Endometrium (tissue), 2 donors: Measurements from ENCODE around the gene PRXL2B.

Source experiments
- FAIRE-seq: peaks from 2 replicates; lab custom pipeline; 2012; peaks lifted over from hg19 to GRCh38; lab: Jason Lieb, UNC
- donor health status: control.
- donor health status: control.

PRXL2B gene

GRCh38 chr1:2585318-2586092 is 1.1 kb upstream of the PRXL2B start:
- FAIRE-seq = no peak

- no peak for FAIRE-seq
These were observed 688 bp downstream of the PRXL2B start for GRCh38 chr1:2587071-2587859.

DNA sequence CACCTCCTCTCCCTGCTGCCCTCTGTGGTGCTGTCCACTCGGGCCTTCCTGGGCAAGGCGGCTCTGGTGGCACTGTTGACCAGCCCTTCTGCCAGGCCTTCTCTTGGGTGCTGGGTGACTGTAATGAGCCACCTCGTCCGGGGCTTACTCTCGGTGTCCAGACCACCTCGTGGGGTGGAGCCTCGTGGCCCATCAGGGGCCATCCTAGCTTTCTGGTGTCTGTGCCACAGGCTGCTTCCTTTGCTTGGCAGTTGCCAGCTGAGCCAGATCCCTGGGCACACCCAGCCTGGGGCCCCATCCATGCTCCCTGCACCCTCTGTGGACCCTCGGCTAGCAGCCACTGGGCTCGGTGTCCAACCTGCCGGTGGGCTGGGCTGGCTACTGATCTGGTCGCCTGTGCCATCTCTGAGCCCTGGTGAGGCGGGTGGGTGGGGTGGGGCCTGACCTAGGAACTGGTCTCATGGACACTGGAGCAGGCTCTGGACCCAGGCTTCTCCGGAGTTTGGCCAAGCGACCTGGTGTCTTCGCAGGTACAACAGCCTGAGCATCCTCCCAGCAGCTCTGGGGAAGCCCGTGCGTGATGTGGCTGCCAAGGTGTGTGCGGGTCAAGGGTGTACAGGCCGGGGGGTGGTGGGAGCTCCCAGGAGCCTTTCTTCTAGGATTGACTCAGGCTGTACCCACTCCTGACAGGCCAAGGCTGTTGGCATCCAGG is 1.4 kb downstream of the PRXL2B start:
- FAIRE-seq = no peak

DNA sequence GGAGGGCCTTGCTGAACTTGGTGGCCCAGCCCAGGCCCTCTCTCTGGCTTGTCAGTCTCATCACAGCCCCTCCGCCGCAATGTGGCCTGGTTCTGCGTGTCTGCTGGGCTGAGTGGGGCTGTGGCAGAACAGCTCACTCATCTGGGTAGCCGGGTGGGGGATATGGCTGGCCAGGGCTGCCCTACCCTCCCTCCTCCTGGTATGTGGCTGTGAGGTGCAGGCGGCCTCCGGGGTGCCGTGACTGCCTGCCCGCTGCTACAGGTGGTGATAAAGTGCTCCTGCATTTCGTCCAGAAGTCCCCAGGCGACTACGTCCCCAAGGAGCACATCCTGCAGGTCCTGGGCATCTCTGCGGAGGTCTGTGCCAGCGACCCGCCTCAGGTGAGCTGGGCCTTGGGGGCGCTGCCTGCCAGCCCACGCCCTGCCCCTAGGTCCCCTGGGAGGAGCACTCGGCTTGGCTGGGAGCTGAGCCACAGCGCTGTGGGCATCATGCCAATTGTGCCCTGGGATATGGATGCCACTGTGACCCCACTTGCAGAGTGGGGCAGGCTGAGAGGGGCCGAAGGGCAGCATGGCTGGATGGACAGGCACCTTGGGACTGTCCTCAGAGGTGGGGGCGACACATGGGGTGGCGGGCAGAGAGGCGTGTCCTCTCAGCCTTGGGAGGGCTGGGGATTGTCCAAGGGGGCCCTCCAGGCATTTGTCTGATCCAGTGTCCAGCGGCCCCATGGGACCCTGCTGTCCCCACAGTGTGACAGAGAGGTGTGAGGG is 2.3 kb downstream of the PRXL2B start:
- no peak for FAIRE-seq

DNA sequence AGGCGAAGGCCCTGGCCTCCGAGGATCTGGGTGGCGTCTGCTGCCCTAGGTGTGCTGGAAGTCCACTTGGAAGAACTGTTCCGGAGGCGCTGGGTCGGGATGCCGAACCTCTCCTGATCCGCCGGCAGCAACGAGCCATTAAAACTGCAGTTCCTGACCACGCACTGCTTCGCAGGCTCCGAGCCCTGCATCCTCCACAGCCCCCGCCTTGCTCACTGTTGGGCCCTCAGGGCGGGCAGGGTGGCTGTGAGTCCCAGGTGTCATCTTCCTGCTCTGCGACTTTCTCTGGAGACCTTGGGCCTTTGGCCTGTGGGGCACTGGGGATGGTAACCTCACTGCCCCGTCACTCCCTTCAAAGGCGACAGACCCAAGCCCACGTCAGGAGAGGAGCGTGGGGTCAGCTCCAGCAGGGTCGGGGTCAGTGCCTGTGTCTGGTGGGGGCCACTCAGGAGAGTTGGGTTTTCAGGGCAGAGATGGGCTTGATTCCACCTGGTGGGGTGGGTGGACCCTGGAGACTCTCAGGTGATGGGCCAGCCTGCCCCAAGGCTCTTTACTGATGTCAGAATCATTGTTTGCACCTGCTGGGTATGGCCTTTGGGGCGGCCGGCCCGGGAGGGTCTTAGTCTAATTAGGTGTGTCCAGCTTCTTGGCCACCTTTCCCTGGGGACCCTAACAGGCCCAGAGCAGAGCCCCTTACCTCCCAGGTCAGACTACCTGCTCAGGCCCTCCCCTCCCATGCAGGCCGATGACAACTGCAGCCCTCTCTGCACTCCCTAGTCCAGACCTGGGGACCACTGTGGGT is 3.1 kb downstream of the PRXL2B start:
- FAIRE-seq = no peak

DNA sequence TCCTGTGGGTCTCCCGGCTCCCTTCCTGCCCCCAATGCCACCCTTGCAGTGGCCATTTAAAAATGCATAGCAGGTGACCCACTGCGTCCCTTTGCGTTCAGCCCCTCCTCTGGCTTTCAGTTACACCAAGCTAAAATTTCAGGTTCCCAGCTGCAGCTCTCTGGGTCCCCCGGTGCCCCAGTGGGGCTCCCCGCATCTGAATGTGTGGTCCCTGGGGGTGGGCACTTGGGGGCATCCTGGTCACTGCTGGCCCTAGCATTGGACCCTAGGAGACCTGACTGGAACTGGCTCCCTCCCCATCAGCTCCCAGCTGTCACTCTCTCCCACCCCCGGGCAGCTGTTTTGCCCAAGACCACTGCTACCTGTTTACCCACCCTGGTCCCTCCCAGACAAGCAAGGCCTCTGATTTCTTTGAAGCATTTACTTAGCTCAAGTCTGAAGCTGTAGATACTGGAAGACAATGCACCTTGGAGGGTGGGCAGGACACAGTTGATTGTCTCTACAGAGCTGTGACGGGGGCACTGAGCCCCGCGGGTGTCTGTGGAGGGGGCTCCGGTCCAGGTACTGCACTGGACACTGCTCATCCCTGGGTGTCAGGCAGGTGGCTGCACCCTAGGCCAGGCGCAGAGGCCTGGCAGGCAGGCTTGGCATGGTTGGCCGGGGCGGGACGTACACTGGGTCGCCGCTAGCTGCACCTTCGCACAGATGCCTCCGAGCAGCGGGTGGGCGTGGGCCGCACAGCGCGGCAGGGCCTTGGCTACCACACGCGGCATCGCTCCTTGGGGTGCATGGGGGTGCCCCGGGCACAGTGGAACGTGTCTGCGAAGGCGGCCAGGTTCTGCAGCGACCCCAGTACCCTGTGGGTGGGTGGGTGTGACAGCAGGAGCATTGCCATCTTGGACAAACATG is 3.9 kb downstream of the PRXL2B start:
- no peak for FAIRE-seq

DNA sequence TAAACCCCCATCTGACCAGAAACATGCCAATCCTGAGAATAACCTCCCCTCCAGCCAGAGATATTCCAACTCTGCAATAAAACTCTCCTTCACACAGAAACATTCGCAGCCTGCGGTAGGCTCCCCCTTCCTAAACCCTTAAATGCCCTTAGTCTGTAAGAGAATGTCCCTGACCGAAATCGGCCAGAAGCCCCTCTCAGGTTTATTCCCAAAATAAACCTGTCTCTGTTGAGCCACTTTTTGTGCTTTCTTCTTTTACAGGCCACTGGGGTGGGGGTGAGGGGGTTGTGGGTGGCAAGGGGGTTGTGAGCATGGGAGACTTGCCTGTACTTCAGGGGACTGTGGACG is 4.6 kb downstream of the PRXL2B start:
- FAIRE-seq = no peak

GRCh38 chr1:2591581-2592261 is 5.1 kb downstream of the PRXL2B start:
- FAIRE-seq = no peak

- FAIRE-seq = no peak
These were observed 6.1 kb downstream of the PRXL2B start for GRCh38 chr1:2592672-2593071.

- FAIRE-seq = no peak
These were observed 6.8 kb downstream of the PRXL2B start for GRCh38 chr1:2593251-2593878.

GRCh38 chr1:2594001-2594640 is 7.5 kb downstream of the PRXL2B start:
- no peak for FAIRE-seq

- no peak for FAIRE-seq
These were observed 8.1 kb downstream of the PRXL2B start for GRCh38 chr1:2594641-2595131.

GRCh38 chr1:2595261-2595811 is 8.8 kb downstream of the PRXL2B start:
- FAIRE-seq = no peak

DNA sequence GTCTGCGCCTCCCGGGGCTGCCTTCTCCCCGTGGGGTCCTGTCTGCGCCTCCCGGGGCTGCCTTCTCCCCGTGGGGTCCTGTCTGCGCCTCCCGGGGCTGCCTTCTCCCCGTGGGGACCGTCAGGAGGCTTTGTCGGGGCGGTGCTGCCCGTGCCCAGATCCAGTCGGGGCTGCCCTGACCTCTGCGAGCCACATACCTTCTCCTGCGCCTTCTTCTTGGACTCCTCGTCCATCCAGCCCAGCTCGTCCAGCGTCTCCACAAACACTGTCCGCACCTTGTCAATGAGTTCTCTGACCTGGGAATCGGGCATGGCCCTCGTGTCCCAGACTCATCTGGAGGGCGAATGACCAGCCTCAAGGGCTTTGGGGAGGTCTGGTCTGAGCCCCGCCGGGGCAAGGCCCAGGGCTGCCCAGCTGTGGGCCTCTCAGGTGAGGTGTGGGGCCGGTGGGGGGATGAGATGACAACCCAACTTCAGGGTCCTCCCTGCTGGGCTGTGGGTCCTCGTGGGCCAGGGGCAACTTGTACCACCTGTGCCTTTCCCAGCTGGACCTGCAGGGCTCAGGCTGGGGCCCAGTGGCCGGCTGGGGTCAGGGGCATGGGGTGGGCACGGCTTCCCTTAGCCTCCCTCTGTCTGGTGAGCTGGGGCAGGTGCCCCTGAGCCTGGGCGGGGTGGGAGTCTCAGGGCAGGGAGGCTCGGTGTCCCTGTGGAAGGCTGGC is 9.4 kb downstream of the PRXL2B start:
- FAIRE-seq = no peak

DNA sequence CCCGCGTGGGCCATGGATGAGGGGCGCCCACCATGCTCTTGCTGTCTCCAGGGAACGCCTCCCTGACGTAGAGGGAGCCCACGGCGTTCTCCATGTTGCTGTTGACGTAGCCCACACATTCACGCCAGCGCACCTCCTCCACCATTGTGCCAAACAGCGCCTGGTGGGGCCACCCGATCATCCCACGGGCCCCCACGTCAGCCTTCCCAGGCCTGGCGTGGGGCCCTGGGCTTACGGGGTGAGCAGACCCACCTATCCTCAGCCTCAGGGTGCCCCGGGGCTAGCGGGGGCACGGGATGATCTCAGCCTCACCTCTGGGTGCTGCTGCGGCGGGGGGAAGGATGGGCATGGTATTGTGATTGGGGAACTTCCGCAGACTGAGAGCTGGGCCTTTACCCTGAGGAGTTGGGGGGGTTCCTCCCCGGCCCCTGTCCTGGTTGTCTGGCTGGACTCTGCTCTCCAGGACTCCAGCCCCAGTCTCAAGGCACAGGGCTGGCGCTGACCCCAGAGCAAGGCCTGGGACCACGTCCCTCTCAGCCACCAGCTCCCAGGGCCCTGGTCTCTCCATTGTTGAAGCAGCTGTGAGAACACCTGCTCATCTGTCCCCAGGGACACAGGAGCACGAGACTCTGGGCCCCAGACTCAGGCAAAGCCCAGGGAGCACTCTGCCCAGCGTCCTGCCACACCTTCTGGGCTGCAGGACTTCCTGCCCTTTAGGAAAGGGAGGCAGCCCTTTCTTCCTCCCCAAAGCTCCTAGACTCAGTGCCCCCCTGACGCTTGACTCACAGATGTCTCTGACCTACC is 10.2 kb downstream of the PRXL2B start:
- FAIRE-seq = no peak

DNA sequence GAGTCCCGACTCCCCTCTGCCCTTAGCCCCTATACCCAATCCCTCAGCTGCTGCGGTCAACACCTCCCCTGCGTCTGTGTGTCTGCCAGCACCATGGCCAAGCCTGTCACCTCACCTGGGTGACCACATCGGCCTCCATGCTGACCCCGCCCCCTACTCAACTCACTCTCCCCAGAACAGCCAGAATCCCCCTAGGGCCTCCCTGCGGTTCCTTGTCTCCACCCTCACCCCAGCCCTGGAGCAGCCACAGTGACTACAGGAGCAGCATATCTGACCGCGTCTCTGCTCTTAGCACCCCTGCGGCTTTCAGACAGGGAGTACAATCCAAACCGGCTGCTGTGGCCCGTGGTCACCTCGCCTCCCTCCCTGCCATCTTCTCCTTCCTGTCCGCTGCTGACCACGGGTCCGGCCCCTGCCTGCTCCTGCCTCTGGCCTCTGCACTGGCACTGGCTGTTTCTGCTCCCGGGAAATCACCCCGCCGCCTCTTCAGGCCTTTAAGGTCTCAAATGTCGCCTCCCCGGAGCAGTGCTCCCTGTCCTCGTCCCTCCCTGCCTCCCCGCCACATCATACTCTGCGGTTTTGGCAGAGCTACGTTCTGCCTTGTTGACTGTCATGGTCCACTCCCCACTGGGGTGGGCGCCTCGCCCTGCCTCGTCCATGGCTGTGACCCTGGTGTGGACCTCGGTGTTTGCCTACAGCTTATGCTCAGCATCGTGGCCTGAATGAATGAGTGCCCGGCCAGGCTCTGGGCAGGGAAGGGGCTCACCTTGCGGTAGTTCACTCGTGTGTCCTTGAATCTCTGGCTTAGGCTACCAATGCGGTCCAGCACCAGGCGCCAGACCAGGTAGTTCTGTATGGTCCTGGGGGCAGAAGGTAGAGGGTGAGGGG is 11.1 kb downstream of the PRXL2B start:
- no peak for FAIRE-seq
